SK-N-SH (cell line): ENCODE measurements around the gene MYO19. TPM values are rescaled to one million over a fixed set of nuclear protein-coding genes. Genes with fewer than 3 reads are reported as not detected.

Experiments used
- CTCF ChIA-PET: fragments of 300-600, 350-600 bp; formaldehyde crosslinking; extraction: SDS; loops from one replicate; lab custom pipeline; 2021; lab: Yijun Ruan, JAX
- POLR2A ChIA-PET: fragments of 350-600 bp; sonication (Branson Sonifier 250); formaldehyde crosslinking; extraction: SDS; loops from one replicate; lab custom pipeline; 2020; ENCODE audit warnings: antibody characterized with exemption, inconsistent platforms; lab: Yijun Ruan, JAX
- DNase-seq: peaks from one replicate; pipeline ENCODE4 v3.0.0; 2012
- H2AFZ ChIP-seq: fragments of 200-600 bp; sonication (generic); 2 replicates; pipeline ENCODE4 v1.8.1; 2016; ENCODE audit warnings: antibody characterized with exemption, mild to moderate bottlenecking, low read depth
- H3F3A ChIP-seq: fragments of 200-600 bp; sonication (generic); replicated peaks from 2 replicates; pipeline ENCODE3; 2016; ENCODE audit warnings: antibody characterized with exemption, mild to moderate bottlenecking; ENCODE audit not compliant: insufficient read depth
- H3K27ac ChIP-seq, 2 experiments: fragments of 200-500 bp in 1 of 2; fragments of 200-600 bp in 1 of 2; sonication (Bioruptor generic) in 1 of 2; sonication (generic), shearing (Covaris generic) in 1 of 2; 2 replicates each; pipeline versions ENCODE4 v1.5.1 to v1.6.1; 2014 to 2016; ENCODE audit warnings: low read depth in 2 of 2, inconsistent platforms in 1 of 2, low read length in 1 of 2, mild to moderate bottlenecking in 1 of 2, mixed read lengths in 1 of 2
- H3K27me3 ChIP-seq: fragments of 200-600 bp; sonication (generic), shearing (Covaris generic); 2 replicates; pipeline ENCODE4 v1.6.1; 2016; ENCODE audit warnings: mixed run types; ENCODE audit not compliant: insufficient read depth
- H3K36me3 ChIP-seq, 2 experiments: fragments of 200-500 bp in 1 of 2; fragments of 200-600 bp in 1 of 2; sonication (Bioruptor generic) in 1 of 2; sonication (generic) in 1 of 2; replicated peaks in 1 of 2; 2 replicates each; pipeline versions ENCODE3 to v1.5.1; 2014 to 2016; ENCODE audit warnings: low read length in 1 of 2, mild to moderate bottlenecking in 1 of 2; ENCODE audit not compliant: insufficient read depth in 2 of 2, control insufficient read depth in 1 of 2
- H3K4me1 ChIP-seq, 2 experiments: fragments of 200-500 bp in 1 of 2; fragments of 200-600 bp in 1 of 2; sonication (Bioruptor generic) in 1 of 2; sonication (generic), shearing (Covaris generic) in 1 of 2; 2 replicates each; pipeline versions ENCODE4 v1.5.1 to v1.6.1; 2014 to 2016; ENCODE audit warnings: low read depth in 1 of 2, low read length in 1 of 2, mixed run types in 1 of 2; ENCODE audit not compliant: insufficient read depth in 2 of 2, control insufficient read depth in 1 of 2
- H3K4me2 ChIP-seq: fragments of 200-600 bp; sonication (generic), shearing (Covaris generic); 2 replicates; pipeline ENCODE4 v1.6.1; 2017; ENCODE audit warnings: mixed run types
- H3K4me3 ChIP-seq, 2 experiments: fragments of 200-500 bp in 1 of 2; fragments of 200-600 bp in 1 of 2; sonication (Bioruptor generic) in 1 of 2; sonication (generic), shearing (Covaris generic) in 1 of 2; 2 replicates each; pipeline versions ENCODE4 v1.5.1 to v1.8.1; 2014 to 2016; ENCODE audit warnings: low read depth in 2 of 2, inconsistent platforms in 1 of 2, low read length in 1 of 2, mild to moderate bottlenecking in 1 of 2, mixed read lengths in 1 of 2, moderate library complexity in 1 of 2
- H3K79me2 ChIP-seq: fragments of 200-600 bp; sonication (generic); 2 replicates; pipeline ENCODE4 v1.8.1; 2017; ENCODE audit warnings: mild to moderate bottlenecking; ENCODE audit not compliant: insufficient read depth
- H3K9ac ChIP-seq: fragments of 200-600 bp; sonication (generic); 2 replicates; pipeline ENCODE4 v1.6.1; 2017; ENCODE audit warnings: mixed run types
- H3K9me2 ChIP-seq: fragments of 200-600 bp; sonication (generic); 2 replicates; pipeline ENCODE4 v1.6.1; 2017; ENCODE audit warnings: mixed run types
- H3K9me3 ChIP-seq: fragments of 200-600 bp; sonication (generic); 2 replicates; pipeline ENCODE4 v1.6.1; 2017; ENCODE audit warnings: mixed run types, mild to moderate bottlenecking, moderate library complexity
- H4K20me1 ChIP-seq: fragments of 200-600 bp; sonication (generic); 2 replicates; pipeline ENCODE4 v1.6.1; 2017; ENCODE audit warnings: mild to moderate bottlenecking, mixed run types; ENCODE audit not compliant: insufficient read depth
- CHD2 ChIP-seq: fragments of 150-350 bp; IDR thresholded peaks from 2 replicates; pipeline ENCODE4 v1.6.1; 2018; ENCODE audit warnings: low read length; ENCODE audit not compliant: partially characterized antibody
- ELF1 ChIP-seq: IDR thresholded peaks from 2 replicates; pipeline ENCODE4 v1.4.0; 2012
- EZH2phosphoT487 ChIP-seq: fragments of 200-600 bp; sonication (generic); IDR thresholded peaks from 2 replicates; pipeline ENCODE4 v1.6.1; 2017; ENCODE audit warnings: low read depth, mixed run types, mild to moderate bottlenecking, antibody characterized with exemption, moderate library complexity, borderline replicate concordance
- FOXJ3 ChIP-seq: sonication (generic); formaldehyde crosslinking; IDR thresholded peaks from 2 replicates; pipeline ENCODE4 v1.5.1; 2020; ENCODE audit warnings: mild to moderate bottlenecking, missing genetic modification reagents
- IRF3 ChIP-seq: fragments of 150-350 bp; IDR thresholded peaks from 2 replicates; pipeline ENCODE4 v1.6.1; 2016; ENCODE audit warnings: mild to moderate bottlenecking, low read depth, low read length
- MEF2A ChIP-seq: IDR thresholded peaks from 2 replicates; pipeline ENCODE4 v1.4.0; 2012; ENCODE audit warnings: low read depth, borderline replicate concordance
- NFIC ChIP-seq: IDR thresholded peaks from 2 replicates; pipeline ENCODE4 v1.4.0; 2012; ENCODE audit warnings: borderline replicate concordance
- NRF1 ChIP-seq: IDR thresholded peaks from 2 replicates; pipeline ENCODE4 v1.6.1; 2012; ENCODE audit warnings: low read depth, mild to moderate bottlenecking, low read length
- PBX3 ChIP-seq: IDR thresholded peaks from 2 replicates; pipeline ENCODE4; 2012
- RCOR1 ChIP-seq: fragments of 150-350 bp; IDR thresholded peaks from 2 replicates; pipeline ENCODE4 v1.6.1; 2017; ENCODE audit warnings: antibody characterized with exemption, low read length
- SMC3 ChIP-seq: IDR thresholded peaks from 2 replicates; pipeline ENCODE4 v1.6.1; 2012; ENCODE audit warnings: low read depth, low read length, improper control_type of control experiment
- TCF12 ChIP-seq: IDR thresholded peaks from 2 replicates; pipeline ENCODE4 v1.4.0; 2012
- TEAD4 ChIP-seq: IDR thresholded peaks from 2 replicates; pipeline ENCODE4 v1.4.0; 2012; ENCODE audit warnings: mild to moderate bottlenecking, borderline replicate concordance; ENCODE audit not compliant: insufficient read depth
- YY1 ChIP-seq: IDR thresholded peaks from 2 replicates; pipeline ENCODE4 v1.4.0; 2012; ENCODE audit warnings: low read depth, mild to moderate bottlenecking
- WGBS: methylation state at CpG from one replicate; pipeline ENCODE4 v1.1.6; 2017; ENCODE audit warnings: low lambda C conversion rate; 5-methylcytosine and 5-hydroxymethylcytosine counted together
- polyA plus RNA-seq, 3 experiments: library from polyadenylated mRNA; depleted of rRNA; stranded (reverse); fragments of >200 nt; gene quantifications; 2 replicates each; pipeline ENCODE4 v1.2.3, GENCODE V29; 2012
- TF ChIP-seq, protein P1 (sequence below): fragments of 150-350 bp; IDR thresholded peaks from 2 replicates; pipeline ENCODE4 v1.6.1; 2017; ENCODE audit warnings: antibody characterized with exemption, low read length, low read depth, borderline replicate concordance
- TF ChIP-seq, protein P2 (sequence below): IDR thresholded peaks from 2 replicates; pipeline ENCODE4 v1.4.0; 2012; ENCODE audit warnings: low read depth, borderline replicate concordance
- TF ChIP-seq, protein P3 (sequence below): IDR thresholded peaks from 2 replicates; pipeline ENCODE4 v1.4.0; 2012; ENCODE audit warnings: low read depth

Gene MYO19
- polyA plus RNA-seq, 1 of the 3 experiments (the other 2 are of a cell fraction): 61.6 TPM

DNA sequence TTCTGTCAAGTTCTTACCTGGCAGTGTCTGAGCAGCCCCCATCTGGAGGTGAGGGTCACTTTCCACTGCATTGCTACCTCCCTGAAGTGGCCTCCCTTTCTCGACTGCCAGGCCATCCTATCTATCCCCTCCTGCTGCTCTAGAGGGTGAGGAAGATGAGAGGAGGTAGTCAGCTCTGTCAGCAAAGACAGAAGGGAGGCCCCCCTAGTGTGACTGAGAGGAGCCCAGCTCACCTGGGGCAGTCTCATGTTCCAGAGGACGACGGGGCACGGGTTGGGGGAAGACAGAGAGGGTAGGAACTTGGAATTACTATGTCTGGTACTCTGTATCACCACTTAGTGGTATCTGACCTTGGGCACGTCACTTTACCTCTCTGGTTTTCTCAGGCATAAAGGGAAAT lies 22.0 kb downstream of the MYO19 start:
- Histone ChIP-seq H3K9me2 (no peaks in the 10 kb centered on the region), H3K27me3 (no peaks in the 10 kb centered on the region), H3K9ac (no peak overlapping the region), H3K4me3 (no peak overlapping the region), H3K4me2 (no peak overlapping the region), H3K79me2 (no peaks in the 10 kb centered on the region), H2AFZ (no peak overlapping the region), H3K4me1 (no peaks in the 10 kb centered on the region), H3K36me3 (peaks cover 14 to 65% of the 10 kb centered on the region in 2 experiments), H3K9me3 (no peaks in the 10 kb centered on the region), H3F3A (peaks cover 3% of the 10 kb centered on the region), H4K20me1 (no peaks in the 10 kb centered on the region), H3K27ac (no peak overlapping the region)
- DNase-seq: no peak
- POLR2A ChIA-PET: interaction anchor here (0.6 kb wide), 1 partner anchor 18 kb away, joined by 5 read pairs; no protein-coding TSS in a partner anchor
- WGBS: 93% methylated on average over 5 of the region's 5 CpGs
- CTCF ChIA-PET: no interaction called here
- no peak for TF ChIP-seq FOXJ3
- no peak for TF ChIP-seq TEAD4
- no peak for TF ChIP-seq TCF12
- TF ChIP-seq, protein P1, sequence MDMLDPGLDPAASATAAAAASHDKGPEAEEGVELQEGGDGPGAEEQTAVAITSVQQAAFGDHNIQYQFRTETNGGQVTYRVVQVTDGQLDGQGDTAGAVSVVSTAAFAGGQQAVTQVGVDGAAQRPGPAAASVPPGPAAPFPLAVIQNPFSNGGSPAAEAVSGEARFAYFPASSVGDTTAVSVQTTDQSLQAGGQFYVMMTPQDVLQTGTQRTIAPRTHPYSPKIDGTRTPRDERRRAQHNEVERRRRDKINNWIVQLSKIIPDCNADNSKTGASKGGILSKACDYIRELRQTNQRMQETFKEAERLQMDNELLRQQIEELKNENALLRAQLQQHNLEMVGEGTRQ: no peak
- no peak for TF ChIP-seq MEF2A
- TF ChIP-seq RCOR1: no peak
- no peak for TF ChIP-seq ELF1
- TF ChIP-seq NFIC: no peak
- TF ChIP-seq YY1: no peak
- TF ChIP-seq PBX3: no peak
- TF ChIP-seq SMC3: no peak
- TF ChIP-seq, protein P2, sequence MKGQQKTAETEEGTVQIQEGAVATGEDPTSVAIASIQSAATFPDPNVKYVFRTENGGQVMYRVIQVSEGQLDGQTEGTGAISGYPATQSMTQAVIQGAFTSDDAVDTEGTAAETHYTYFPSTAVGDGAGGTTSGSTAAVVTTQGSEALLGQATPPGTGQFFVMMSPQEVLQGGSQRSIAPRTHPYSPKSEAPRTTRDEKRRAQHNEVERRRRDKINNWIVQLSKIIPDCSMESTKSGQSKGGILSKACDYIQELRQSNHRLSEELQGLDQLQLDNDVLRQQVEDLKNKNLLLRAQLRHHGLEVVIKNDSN: no peak
- TF ChIP-seq, protein P3, sequence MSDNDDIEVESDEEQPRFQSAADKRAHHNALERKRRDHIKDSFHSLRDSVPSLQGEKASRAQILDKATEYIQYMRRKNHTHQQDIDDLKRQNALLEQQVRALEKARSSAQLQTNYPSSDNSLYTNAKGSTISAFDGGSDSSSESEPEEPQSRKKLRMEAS: no peak
- TF ChIP-seq CHD2: no peak
- no peak for TF ChIP-seq EZH2phosphoT487
- TF ChIP-seq NRF1: no peak
- TF ChIP-seq IRF3: no peak
